Stimulated activated CD8-positive, alpha-beta memory T cell treated with anti-CD3 and anti-CD28 coated beads, Interleukin-4, amount 100 ng/mL, for 4 hours (primary cell): ENCODE data around the gene TMEM209.
"Not testable (repeated sequence)": the region's sequence is repeated elsewhere in the genome, so short reads cannot be mapped to it uniquely, and the experiment has no call there.

Experiments
- DNase-seq, 2 donors: peaks; one replicate each; pipeline ENCODE4 v3.0.0-alpha.2; 2020; ENCODE audit warnings: low read depth in 2 of 2, low spot score in 1 of 2

Gene TMEM209

DNA sequence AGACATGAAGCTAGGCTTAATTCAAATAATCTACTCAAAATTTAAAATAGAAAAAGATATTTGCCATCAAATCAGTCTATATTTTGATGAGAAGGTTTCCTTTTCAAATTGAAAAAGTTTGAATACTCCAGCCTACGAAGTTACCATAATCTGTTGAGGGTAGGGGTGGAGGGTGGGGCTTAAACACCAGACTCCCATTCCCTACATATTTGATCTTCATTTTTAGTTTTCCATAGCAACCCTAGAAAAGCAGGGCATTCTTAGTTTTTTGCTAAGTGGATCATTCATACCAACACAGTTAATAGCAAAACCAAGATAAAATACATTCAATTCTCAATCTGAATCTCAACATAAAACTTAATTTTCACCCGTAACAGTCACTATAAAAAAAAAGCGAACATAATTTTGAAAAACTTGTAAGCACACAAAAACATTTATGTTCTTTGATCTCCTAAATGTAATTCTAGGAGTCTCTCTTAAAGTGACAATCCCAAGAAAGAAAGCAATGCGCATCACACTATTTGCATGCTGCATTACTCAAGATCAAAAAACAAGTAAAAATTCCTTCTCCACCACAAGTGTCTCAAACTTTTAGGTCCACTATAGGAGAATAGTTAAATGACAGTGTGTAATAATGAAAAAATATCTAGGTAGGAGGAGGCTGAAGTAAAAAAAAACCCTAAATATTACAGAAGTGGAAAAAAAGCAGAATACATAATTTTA, 30.8 kb downstream of the TMEM209 start:
- no peak for DNase-seq

DNA sequence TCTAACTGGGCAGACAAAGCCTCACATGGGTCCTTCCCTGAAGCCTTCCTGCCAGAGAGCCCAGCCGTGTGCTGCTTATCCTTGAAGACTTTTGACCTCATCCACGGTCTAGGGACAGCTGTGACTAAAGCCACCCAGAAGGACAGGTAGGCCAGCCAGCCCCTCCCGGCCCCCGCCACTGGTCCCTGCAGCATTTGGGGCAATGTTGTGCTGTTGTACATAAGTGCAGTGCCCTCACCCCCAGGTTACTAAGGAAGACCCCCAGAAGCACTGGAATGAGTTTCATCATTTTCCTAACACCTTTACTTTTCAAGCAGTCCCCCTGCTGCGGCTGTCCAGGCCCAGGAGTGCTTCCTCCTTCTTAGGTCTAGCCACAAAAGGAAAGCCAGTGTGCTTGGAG, 43.0 kb downstream of the TMEM209 start:
- DNase-seq, result no peak

DNA sequence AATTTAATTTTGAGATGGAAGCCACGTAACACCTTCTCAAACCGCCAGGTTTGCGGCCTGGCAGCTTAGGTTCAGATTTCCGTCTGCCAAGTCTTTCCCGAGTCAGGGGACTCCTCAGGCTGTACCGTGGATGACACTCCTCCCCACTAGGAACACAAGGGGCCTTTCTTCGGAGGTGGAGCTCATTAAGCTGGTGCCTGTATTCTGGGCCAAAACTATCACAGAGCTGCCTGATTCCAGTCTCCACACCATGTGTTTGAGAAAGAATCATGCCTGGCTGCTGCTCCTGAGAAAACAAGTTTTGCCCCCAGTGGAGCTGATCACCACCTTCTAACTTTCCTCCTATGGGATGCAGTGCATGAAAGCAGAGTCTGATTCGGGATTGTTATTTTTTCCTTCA, 44.8 kb downstream of the TMEM209 start:
- no peak for DNase-seq

DNA sequence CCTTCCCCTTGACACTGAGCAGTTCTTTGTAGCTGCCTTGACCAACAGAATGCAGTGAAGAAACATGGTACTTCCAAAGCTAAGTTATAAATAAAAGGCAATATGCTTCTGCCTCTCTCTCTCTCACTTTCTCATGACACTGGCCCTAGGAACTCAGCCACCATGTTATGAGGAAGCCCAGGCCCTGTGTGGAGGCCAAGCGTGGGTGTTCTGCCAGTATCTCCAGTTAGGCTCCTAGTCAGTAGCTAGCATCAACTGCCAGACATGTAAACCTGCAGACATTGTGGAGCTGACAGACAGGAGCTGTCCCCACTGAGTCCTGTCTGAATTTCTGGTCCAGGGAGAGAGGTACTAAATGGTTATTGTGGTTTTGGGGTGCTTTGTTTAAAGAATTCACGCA, 45.2 kb downstream of the TMEM209 start:
- no peak for DNase-seq

DNA sequence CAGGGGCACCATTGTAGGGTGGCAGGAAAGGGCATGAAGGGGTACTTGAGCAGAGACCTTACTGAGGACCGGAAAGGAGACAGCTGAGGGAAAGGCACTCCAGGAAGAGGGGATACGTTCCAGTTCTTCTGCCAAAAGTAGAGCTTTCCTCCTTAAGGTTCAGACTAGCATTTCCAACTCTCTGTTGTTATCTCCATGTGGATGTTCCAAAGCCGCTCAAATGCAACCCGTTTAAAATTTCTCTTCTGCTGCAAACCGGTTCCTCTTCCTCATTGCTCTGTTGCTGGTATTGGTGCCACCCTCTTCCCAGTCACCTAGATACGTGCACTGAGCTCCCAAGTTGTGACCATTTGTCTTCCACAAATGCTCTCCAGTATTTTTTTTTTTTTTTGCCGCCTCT, 47.5 kb downstream of the TMEM209 start:
- DNase-seq, result no peak

DNA sequence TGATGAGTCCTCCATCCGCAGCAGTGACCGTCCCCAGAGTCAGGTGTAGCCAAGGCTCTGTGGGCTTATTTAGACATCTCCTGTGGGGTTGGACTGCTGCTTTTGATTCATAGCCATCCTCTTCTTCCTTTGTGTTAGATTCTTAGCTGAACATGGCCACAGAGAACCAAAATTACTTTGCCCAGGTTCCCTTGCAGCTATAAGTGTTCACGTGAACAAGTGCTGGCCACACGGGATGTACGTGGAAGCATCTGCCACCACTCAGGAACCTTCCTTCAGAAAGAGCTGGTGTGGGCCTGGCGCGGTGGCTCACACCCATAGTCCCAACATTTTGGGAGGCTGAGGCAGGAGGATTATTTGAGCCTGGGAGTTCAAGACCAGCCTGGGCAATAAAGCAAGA, 49.1 kb downstream of the TMEM209 start:
- no peak for DNase-seq

DNA sequence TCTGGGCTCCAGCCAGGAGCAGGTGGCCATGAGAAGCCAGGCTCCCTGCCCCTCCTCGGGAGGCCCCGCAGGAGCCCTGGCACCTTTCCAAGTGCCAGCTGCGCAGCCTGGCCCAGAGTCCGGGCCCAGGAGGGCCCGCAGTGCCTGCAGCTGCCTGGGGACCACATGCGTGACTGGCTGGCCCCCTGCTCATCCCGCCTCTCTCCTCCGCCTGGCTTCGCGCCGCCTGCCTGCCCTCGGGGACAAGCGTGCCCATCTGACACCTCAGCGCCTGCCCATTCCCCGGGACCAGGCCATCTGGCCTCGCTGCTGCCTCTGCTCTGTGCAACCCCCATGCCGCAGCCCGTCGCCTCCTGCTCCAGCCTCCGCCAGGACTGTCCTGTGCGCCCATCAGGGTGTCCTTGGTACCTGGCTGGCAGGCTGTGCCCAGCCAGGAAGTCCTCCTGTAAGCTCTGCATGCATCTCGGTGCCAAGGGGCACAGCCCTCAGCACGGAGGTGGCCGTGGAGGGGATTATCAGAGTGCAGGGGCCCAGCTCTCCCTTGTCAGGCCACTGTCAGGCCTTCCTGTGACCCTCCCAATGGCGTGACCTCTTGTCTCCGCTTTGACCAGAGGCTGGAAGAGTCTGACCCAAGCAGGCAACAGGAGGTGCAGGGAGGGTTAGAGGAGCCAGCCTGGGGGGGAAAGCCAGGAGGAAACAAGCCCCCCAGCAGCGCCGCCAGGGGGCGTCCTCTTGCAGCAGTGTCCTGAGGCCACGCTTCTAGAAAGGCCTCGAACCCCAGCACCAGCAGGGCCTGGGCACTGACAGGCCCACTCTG, 50.5 kb downstream of the TMEM209 start:
- no peak for DNase-seq

DNA sequence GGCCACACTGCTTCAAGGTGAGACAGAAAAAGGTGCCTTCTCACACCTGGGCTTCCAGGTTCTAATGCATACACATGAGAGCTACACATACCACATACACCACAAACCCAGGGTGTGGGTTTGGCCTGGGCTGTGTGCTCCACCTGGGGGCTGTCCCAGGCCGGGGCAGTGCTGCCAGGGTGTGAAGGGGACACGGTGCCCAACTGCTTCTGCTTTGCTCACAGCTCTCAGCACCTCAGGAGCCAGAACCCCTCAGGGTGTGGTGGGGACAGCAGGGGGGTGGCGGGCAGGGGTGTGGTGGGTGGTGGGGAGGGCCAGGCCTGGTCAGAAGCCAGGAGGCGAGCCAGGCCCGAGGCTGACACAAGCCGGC, 51.1 kb downstream of the TMEM209 start:
- no peak for DNase-seq

DNA sequence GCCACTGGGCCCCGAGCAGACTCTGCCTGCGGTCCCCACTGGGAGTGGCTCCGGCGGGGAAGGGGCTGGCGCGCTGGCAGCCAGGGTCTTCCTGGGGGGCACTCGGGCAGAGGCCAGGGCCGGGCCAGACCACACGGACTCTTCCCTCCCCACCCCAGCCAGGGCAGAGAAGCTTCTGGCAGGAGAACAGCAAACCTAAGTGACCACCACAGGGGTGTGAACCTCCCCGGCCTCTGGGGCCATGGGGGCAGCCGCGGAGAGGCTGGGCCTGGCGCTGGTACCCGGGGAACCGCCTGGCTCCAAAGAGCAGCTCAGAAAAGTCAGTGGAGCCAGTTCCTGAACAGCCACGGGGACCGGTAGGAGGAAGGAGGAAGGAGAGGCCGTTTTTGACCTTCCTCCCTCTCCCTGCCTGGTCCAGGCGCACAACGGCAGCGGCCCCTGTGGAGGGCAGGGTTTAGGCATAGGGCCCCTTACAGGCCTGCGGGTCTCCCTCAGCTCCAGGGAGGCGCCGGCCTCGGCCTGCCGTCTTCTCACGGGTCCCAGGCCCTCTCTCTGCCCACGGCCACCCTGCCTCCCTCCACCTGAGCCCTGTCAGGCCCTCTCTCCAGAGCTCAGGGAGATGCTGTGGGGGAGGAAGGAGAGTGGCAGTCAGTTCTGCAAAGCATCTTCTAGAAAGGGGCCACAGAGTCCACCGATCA, 51.8 kb downstream of the TMEM209 start:
- no peak for DNase-seq

DNA sequence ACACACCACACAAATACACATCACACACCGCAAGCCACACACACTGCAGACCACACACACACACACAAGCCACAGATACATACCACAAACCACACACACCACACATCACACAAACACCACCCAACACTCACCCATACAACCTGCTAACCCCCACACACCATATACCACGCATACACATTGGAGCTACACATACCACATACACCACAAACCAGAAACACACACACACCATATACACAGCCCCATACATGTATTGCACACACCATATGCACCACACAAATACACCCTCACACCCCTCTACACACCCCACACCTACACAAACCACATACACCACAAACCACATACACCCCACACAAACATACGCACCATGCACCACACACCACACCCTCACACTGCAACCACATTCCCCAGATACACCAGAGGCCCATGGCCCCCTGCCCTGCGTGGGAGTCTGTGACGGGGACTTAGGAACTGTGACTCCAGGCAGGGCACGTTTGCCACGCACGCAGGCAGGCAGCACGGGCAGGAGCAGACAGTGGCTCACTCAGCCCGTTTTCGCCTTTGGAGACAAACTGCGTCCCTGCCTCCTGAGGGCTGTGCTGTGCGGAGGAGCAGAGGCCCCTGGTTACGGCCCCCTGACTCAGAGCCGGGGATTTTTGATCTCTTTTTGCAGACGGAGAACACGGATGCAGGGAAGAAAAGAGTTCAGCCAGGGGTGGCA, 52.6 kb downstream of the TMEM209 start:
- no peak for DNase-seq

DNA sequence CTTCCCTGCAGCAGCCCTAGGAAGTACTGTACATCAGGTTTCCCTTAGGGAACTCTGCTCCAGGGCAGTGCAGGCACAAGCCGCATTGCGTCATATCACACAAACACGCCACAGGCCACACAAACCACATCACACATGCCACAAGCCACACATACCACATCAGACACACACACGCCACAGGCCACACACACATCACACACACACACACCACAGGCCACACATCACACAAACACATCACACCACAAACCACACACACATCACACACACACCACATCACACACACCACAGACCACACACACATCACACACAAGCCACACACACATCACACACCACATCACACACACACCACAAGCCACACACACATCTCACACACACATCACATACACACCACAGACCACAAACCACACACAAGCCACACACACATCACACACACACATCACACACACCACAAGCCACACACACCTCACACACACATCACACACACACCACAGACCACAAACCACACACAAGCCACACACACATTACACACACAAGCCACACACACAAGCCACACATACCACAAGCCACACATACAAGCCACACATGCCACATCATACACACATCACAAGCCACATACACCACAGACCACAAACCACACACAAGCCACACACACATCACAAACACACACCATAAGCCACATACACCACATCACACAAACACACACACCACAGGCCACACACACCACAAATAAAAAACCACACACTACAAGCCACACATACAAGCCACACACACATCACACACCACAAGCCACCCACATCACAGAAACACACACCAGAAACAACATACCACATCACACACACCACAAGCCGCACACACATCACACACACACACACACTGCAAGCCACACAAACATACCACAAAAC, 53.4 kb downstream of the TMEM209 start:
- no peak for DNase-seq

DNA sequence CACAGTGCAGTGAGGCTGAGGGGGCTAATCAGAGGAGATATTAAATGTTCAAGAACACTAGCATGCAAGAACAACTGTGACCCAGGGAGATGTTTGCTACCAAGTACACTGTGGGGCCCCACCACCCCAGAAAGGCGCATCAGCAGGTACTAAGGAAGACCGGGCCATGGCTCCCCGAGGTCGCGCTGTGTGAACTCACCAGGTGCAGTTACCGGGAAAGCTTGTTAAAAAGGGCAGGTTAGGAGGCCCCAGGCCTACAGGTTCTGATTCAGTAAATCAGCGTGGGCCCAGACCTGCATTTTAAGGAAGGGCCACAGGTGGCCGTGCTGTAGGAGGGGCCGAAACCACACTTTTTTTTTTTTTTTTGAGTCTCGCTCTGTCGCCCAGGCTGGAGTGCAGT, 54.6 kb downstream of the TMEM209 start:
- DNase-seq, result no peak

DNA sequence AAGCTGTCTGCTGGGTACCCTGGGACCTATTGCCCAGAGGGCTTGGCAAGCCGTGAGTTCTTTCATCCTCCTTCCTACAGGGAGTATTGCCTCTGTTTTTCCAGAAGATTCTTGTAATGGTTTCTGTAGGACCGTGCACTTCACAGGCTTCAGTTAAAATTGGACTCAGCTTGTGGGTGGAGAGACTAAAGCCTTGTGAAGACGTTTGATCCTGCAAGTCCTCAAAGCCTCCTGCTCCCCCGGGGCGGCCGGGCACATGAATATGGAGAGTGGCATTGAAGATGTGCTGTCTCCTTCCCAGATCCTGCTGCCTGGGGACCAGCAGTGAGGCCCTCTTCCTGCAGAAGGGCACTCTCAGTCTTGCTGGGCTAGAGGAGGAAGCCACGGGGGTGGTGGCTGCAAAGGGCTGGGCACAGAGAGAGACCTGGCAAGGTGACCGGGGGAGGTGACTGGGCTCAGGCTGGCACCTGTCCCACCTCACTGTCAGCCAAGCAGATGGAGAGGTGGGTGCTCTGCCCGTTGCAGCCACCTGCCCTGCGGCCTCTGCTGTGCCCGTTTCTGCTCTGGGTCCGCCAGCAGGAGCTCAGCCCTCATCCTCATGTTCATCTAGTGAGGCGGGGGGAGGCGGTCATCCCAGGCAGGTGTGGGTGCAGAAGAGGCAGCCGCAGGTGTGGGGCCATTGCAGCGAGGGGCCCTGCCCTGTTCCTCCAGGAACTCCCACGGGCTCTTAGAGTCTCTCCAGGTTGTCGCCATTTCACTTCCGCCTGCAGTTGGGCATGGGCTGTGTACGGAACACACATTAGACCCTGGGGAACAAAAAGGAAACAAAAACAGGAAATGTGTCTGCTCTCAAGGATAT, 55.7 kb downstream of the TMEM209 start:
- no peak for DNase-seq

DNA sequence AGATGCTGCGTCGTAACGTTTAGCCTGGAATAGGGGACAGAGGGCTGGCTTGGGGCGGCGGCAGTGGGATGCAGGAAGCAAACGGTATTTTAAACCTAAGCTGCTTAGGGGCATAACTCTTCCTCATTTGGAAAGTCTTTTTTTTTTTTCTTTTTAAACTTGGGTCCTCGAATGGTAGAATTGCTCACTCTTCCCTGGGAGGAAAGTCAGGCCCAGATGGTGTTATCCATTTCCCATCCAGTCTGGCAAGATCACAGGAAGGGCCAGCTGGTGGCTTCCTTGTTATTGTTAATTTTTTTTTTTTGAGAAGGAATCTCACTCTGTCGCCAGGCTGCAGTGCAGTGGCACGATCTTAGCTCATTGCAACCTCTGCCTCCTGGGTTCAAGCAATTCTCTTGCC, 56.6 kb downstream of the TMEM209 start:
- DNase-seq, result no peak

DNA sequence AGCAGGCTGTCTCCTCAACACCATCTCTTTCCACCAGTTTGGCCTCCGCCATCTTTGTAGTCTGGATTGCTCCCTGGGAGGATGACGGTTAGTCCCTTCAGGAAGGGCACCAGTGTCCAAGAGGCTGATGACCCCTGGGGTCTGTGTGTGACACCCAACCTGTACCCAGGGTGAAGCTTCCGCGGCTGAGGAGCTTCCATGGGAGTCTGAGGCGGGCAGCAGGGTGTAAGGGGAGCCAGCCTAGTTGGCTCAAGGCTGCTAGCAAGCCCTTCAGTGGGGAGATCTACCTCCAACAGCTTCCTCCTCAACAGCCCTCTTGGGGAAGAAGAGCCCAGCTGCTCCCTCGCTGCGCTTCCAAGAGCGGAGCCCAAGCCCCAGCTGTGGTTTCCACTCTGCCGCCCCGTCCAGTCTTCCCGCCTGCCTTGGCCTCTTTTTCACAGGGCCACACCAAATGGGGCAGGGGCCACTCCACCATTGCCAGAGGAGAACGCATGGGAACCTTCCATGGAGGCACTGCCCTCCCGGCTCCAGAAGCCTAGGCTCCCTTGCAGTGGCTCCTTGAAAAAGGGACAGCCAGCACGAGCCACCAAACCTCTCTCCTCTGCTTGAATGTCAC, 57.4 kb downstream of the TMEM209 start:
- DNase-seq, result no peak

DNA sequence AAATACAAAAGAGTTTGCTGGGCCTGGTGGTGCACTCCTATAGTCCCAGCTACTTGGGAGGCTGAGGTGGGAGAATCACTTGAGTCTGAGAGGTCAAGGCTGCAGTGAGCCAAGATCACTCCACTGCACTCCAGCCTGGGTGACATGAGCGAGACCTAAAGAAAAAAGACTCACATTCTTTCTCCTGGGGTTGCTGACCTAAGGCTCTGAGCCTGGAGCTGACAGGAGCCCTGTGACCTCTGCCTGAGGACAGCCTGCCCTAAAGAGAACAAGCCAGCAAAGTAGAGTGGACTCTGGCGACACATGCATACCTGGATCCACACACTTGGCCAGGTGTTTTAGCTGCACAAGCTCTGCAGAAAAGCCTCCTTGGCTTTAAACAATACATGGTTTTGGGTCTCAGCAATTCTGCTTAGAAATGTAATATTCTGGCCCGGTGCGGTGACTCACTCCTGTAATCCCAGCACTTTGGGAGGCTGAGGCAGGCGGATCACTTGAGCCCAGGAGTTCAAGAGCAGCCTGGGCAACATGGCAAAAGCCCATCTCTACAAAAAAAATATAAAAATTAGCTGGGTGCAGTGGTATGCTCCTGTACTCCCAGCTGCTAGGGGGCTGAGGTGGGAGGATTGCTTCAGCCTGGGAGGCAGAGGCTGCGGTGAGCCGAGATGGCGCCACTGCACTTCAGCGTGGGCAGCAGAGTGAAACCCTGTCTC, 58.4 kb downstream of the TMEM209 start:
- DNase-seq, result no peak

DNA sequence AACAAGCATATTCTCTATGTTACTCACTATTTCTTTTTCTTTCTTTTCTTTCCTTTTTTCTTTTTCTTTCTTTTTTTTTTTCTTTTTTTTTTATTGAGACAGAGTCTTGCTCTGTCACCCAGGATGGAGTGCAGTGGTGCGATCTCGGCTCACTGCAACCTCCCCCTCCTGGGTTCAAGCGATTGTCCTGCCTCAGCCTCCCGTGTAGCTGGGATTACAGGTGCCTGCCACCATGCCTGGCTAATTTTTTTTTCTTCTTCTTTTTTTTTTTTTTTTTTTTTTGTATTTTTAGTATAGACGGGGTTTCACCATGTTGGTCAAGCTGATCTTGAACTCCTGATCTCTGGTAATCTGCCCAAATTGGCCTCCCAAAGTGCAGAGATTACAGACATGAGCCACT, 59.1 kb downstream of the TMEM209 start:
- not testable (repeated sequence) for DNase-seq

DNA sequence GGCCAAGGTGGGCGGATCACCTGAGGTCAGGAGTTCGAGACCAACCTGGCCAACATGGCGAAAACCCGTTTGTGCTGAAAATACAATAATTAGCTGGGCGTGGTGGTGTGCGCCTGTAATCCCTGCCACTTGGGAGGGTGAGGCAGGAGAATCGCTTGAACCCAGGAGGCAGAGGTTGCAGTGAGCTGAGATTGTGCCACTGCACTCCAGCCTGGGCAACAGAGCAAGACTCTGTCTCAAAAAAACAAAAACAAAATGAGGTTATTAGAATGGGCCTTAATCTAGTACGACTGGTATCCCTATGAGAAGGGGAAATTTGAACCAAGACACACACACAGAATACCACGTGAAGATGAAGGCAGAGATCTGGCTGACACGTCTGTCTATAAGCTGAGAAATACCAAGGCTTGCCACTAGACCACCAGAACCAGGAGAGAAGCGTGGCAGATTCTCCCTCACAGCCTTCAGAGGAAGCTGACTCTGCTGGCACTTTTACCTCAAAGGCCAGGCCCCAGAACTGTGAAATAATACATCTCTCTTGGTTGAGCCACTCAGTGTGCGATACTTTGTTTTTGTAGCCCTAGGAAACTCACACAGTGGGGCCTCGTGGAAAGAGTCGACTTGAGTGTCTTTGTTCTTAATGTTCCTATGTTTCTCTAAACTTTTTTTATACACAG, 59.6 kb downstream of the TMEM209 start:
- DNase-seq, result no peak
